Measurements from ENCODE around the gene FAM89A.
"Not testable (repeated sequence)": the region's sequence is repeated elsewhere in the genome, so short reads cannot be mapped to it uniquely, and the experiment has no call there.

The FAM89A gene

DNA sequence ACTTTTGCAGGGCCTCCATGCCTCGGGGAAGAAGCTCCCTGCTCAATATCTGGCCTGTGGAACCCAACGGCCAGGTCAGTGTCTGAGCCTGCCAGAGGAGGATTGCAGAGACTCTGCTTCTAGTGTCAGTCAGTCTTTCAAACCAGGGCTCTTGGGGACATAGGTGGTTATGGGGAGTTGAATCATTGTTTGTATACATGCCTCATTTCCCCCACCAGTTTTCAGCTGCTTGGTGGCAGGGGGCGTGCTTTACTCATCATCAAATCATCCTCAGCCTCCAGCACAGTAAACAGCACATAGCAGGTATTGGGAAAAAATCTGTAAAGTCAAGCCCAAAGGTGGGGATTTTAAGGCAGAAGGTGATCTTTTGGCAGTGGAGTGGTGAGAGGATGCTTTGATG is 17.4 kb upstream of the FAM89A start:
- DNase-seq (ENCODE audit: low read depth): no peak
- TF ChIP-seq, protein P1, sequence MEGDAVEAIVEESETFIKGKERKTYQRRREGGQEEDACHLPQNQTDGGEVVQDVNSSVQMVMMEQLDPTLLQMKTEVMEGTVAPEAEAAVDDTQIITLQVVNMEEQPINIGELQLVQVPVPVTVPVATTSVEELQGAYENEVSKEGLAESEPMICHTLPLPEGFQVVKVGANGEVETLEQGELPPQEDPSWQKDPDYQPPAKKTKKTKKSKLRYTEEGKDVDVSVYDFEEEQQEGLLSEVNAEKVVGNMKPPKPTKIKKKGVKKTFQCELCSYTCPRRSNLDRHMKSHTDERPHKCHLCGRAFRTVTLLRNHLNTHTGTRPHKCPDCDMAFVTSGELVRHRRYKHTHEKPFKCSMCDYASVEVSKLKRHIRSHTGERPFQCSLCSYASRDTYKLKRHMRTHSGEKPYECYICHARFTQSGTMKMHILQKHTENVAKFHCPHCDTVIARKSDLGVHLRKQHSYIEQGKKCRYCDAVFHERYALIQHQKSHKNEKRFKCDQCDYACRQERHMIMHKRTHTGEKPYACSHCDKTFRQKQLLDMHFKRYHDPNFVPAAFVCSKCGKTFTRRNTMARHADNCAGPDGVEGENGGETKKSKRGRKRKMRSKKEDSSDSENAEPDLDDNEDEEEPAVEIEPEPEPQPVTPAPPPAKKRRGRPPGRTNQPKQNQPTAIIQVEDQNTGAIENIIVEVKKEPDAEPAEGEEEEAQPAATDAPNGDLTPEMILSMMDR (IDR thresholded peaks at IDR 0.05; ENCODE audit: low read depth, low read length, missing control alignments): no peak

GRCh38 chr1:231055271-231055670 is 15.2 kb upstream of the FAM89A start:
- TF ChIP-seq, protein P1 (IDR thresholded peaks at IDR 0.05; ENCODE audit: low read depth, low read length, missing control alignments): no peak

More for the DNA sequence above, 17.4 kb upstream of the FAM89A start:
- H3K4me3 ChIP-seq (ENCODE audit: low read depth, low read length): no peak overlapping the region

GRCh38 chr1:231053493-231054162 is 13.6 kb upstream of the FAM89A start:
- DNase-seq (ENCODE audit: low read depth): peak; percentile 4
- TF ChIP-seq, protein P1 (IDR thresholded peaks at IDR 0.05; ENCODE audit: low read depth, low read length, missing control alignments): no peak
- no peak overlapping the region for H3K4me3 ChIP-seq (ENCODE audit: low read depth, low read length)

More at GRCh38 chr1:231055271-231055670, 15.2 kb upstream of the FAM89A start:
- DNase-seq (ENCODE audit: low read depth): no peak
- H3K4me3 ChIP-seq (ENCODE audit: low read depth, low read length): no peak overlapping the region

DNA sequence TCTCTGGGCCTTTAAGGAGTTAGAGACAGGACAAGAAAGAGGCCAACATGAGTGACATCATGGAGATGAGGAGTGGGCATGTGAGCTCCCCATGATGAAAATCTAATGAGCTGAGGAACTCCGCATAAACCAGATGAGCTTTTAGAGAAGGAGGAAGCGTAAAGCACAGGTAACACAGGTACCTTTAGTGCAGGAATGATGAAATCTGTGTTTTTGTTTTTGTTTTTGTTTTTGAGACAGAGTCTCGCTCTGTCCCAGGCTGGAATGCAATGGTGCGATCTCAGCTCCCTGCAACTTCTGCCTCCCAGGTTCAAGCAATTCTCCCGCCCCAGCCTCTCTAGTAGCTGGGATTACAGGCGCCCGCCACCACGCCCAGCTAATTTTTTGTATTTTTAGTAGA is 12.7 kb upstream of the FAM89A start:
- DNase-seq (ENCODE audit: low read depth): no peak
- TF ChIP-seq, protein P1 (IDR thresholded peaks at IDR 0.05; ENCODE audit: low read depth, low read length, missing control alignments): no peak
- H3K4me3 ChIP-seq (ENCODE audit: low read depth, low read length): no peak overlapping the region

DNA sequence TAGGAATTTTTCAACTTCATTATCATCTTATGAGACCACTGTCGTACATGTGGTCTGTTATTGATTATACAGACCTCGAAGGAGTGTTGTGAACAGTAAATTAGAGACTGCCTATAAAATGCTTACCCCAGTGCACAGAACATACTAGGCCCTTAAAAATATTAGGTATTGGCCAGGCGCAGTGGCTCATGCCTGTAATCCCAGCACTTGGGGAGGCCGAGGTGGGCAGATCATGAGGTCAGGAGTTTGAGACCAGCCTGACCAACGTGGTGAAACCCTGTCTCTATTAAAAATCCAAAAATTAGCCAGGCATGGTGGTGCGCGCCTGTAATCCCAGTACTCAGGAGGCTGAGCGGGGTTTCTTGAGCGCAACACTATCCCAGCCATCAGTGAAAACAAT is 10.9 kb upstream of the FAM89A start:
- H3K4me3 ChIP-seq (ENCODE audit: low read depth, low read length); DNase-seq (ENCODE audit: low read depth): not testable (repeated sequence)

GRCh38 chr1:231050395-231050794 is 10.3 kb upstream of the FAM89A start:
- TF ChIP-seq, protein P1 (IDR thresholded peaks at IDR 0.05; ENCODE audit: low read depth, low read length, missing control alignments): no peak
- DNase-seq (ENCODE audit: low read depth): no peak
- no peak overlapping the region for H3K4me3 ChIP-seq (ENCODE audit: low read depth, low read length)

DNA sequence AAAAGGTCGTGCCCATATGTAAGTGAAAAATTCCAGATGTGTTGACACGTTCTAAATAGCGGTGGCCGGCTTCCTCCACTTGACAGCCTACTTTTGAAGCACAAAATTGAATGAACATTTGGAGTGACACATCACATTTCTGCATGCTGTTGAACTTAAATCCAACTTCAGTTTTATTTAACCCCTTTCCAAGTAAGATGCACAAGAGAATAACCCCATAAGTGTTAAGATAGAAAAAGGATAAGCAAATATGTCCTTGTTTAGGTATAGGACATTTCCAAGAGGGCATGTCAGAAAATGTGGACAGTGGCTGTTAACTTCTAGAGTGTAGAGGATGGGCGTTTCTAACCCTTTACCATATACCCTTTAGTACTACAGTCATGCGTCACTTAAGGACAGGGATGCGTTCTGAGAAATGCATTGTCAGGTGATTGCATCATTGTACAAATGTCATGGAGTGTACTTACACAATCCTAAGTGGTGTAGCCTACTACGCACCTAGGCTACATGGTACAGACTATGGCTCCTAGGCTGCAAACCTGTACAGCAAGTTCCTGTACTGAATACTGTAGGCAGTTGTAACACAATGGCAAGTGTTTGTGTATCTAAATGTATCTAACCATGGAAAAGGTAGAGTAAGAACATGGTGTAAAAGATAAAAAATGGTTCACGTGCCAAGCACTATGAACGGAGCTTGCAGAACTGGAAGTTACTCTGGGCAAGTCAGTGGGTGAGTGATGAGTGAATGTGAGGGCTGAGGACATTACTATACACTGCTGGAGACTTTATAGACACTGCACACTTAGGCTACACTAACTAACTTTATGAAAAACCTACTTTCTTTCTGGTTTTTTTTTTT is 9.3 kb upstream of the FAM89A start:
- H3K4me3 ChIP-seq (ENCODE audit: low read depth, low read length): no peak overlapping the region
- no peak for DNase-seq (ENCODE audit: low read depth)
- TF ChIP-seq, protein P1 (IDR thresholded peaks at IDR 0.05; ENCODE audit: low read depth, low read length, missing control alignments): no peak

DNA sequence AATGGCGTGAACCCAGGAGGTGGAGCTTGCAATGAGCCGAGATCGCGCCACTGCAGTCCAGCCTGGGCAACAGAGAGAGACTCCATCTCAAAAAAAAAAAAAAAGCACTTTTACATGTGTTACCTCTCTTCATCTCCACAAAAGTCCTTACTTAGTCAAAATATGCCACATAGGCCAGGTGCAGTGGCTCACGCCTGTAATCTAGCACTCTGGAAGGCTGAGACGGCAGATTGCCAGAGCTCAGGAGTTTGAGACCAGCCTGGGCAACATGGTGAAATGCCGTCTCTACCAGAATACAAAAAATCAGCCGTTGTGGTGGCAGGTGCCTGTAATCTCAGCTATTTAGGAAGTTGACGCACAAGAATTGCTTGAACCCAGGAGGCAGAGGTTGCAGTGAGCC is 8.4 kb upstream of the FAM89A start:
- H3K4me3 ChIP-seq (ENCODE audit: low read depth, low read length); DNase-seq (ENCODE audit: low read depth): not testable (repeated sequence)

GRCh38 chr1:231047529-231047928 is 7.5 kb upstream of the FAM89A start:
- not testable (repeated sequence) for DNase-seq (ENCODE audit: low read depth); H3K4me3 ChIP-seq (ENCODE audit: low read depth, low read length)
